Heart right ventricle (tissue), 16 donors: Measurements from ENCODE around the gene VPS41. TPM values are rescaled to one million over a fixed set of nuclear protein-coding genes. Genes with fewer than 3 reads are reported as not detected.

Experiments
- ATAC-seq, 8 donors: fragments of 200-7000 bp; cut with Tn5 transposase; one replicate each; pipeline ENCODE4 v1.9.1; 2020; ENCODE audit warnings: mild to moderate bottlenecking in 8 of 8, moderate library complexity in 8 of 8, moderate number of reproducible peaks in 1 of 8
- DNase-seq, 2 donors: peaks; one replicate each; pipeline ENCODE4 v3.0.0-alpha.2; 2020
- H3K27ac ChIP-seq, 10 donors: fragments of 200-600 bp; sonication (generic) in 2 of 10; one replicate each; pipeline versions ENCODE4 v1.5.0 to v1.8.0; 2020 to 2022; ENCODE audit warnings: mild to moderate bottlenecking in 3 of 10
- H3K27me3 ChIP-seq, 7 donors: fragments of 200-600 bp; one replicate each; pipeline ENCODE4 v1.8.0; 2021 to 2022; ENCODE audit warnings: mild to moderate bottlenecking in 2 of 7
- H3K36me3 ChIP-seq, 9 donors: fragments of 200-600 bp; sonication (generic) in 1 of 9; one replicate each; pipeline versions ENCODE4 v1.5.0 to v1.8.0; 2020 to 2022; ENCODE audit warnings: mild to moderate bottlenecking in 2 of 9
- H3K4me1 ChIP-seq, 9 donors: fragments of 200-600 bp; sonication (generic) in 1 of 9; one replicate each; pipeline versions ENCODE4 v1.5.0 to v1.8.0; 2020 to 2022; ENCODE audit warnings: mild to moderate bottlenecking in 4 of 9
- H3K4me3 ChIP-seq, 10 donors: fragments of 200-600 bp; sonication (generic) in 2 of 10; one replicate each; pipeline versions ENCODE4 v1.5.0 to v1.8.0; 2020 to 2022; ENCODE audit warnings: mild to moderate bottlenecking in 7 of 10, moderate library complexity in 2 of 10
- H3K9me3 ChIP-seq, 11 donors: fragments of 200-600 bp in 10 of 11; sonication (generic) in 2 of 11; one replicate each; pipeline versions ENCODE4 v1.5.0 to v1.8.0; 2013 to 2022; ENCODE audit warnings: mild to moderate bottlenecking in 2 of 11, control low read depth in 1 of 11, moderate library complexity in 1 of 11
- CTCF ChIP-seq, 9 donors: fragments of 200-600 bp; sonication (generic) in 2 of 9; IDR thresholded peaks; one replicate each; pipeline versions ENCODE4 v1.5.0 to v1.8.0; 2021 to 2022; ENCODE audit warnings: antibody characterized with exemption in 9 of 9, mild to moderate bottlenecking in 5 of 9, moderate library complexity in 1 of 9
- WGBS, 2 donors: extraction: QIAGEN DNeasy Blood & Tissue Kit; methylation state at CpG; one replicate each; pipeline ENCODE4 v1.1.7; 2013; ENCODE audit warnings: inconsistent platforms in 1 of 2; 5-methylcytosine and 5-hydroxymethylcytosine counted together
- intact Hi-C, 10 donors: fragments of 100-400 bp; cut with DNase I; formaldehyde crosslinking; loops; one replicate each; pipeline versions ENCODE4 v1.11.1 to v1.14.2; 2022
- polyA plus RNA-seq, 2 donors: library from polyadenylated mRNA; stranded (reverse); fragments of 200-250 nt; gene quantifications; one replicate each; pipeline ENCODE4 v1.2.3, GENCODE V29; 2013
- total RNA-seq, 10 donors: library from RNA; stranded (reverse); fragmentation: NEBNext Ultra II Directional in 3 of 10; extraction: Animal tissue kit (Norgen Biotek cat#: 25700) in 3 of 10; gene quantifications; one replicate each; pipeline versions ENCODE4 v1.2.1 to v1.2.4, GENCODE V29; 2021 to 2023
- donor health status: Arrhythmogenic right ventricular cardiomyopathy.
- donor health status: ischemic (EF 13 %, LVEDD 7.1; RV severe dilation, severe dysfunction).
- donor health status: healthy with polysubstance abuse.
- donor health status: DM: no; HTN: yes; CAD: no.
- donor health status: DM: no; HTN: no; CAD: no.
- donor health status: ischemic (EF 25% LVEDD 6.9; RV normal size, moderate dysfunction).
- donor health status: ischemic (EF 25% LVEDD 5.7; RV mildly dilated, moderate dysfunction).
- donor health status: healthy.
- donor health status: DM: yes; HTN: yes; CAD: no.
- donor health status: Ischemic cardiomyopathy.
- donor health status: ischemic (EF 35%, LVEDD 5.7; RV mildly dilated, moderate dysfunction).
- donor health status: nonischemic (EF 11% LVEDD 7.7; RV severe dilation, severe dysfunction).
- donor health status: DM: yes; HTN: yes; CAD: no.
- donor health status: PGD.
- donor health status: ischemic (EF 29% LVEDD 5.4; RV normal size, mild dysfunction).
- donor health status: nonischemic (EF 23%, LVEDD 6.1; RV moderate dilation, normal function).

The VPS41 gene
- total and polyA plus RNA-seq, 12 donors: 7.1 to 60.7 (median 48.0) TPM

DNA sequence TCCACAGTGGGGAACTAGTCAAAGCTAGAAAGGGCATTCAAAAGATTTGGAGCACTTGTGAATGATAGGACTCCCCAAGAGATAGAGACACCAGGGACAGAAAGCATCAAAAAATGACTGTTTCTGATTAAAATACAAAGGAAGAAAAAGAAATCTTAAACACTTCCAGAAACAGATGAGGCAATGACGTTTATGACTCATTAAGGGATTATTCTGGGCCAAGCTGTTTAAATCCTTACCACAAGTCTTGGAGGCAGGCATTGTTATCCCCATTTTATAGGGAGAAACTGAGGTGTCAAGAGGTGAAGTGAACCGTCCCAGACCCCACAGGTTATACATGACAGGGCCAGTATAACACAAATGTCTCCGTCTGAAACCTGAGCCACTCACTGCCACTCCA lies 209.5 kb downstream of the VPS41 start:
- Histone ChIP-seq H3K4me3 (no peak overlapping the region), H3K9me3 (peaks cover 0 to 4% (median 0%) of the 10 kb centered on the region in 11 donors), H3K4me1 (peaks cover 0 to 4% (median 0%) of the 10 kb centered on the region in 9 donors), H3K36me3 (no peaks in the 10 kb centered on the region), H3K27ac (no peak overlapping the region), H3K27me3 (peaks cover 0 to 8% (median 0%) of the 10 kb centered on the region in 7 donors)
- no peak for DNase-seq
- WGBS, 2 donors: 61 to 69% methylated on average over 3 of the region's 3 CpGs
- no peak for TF ChIP-seq CTCF (IDR thresholded peaks at IDR 0.05)
- intact Hi-C loops: no loop called here
- ATAC-seq: no peak

- no peak overlapping the region for H3K4me3 ChIP-seq
- H3K36me3 ChIP-seq: no peaks in the 10 kb centered on the region
- DNase-seq (no peak), ATAC-seq (no peak)
- H3K9me3 ChIP-seq: peaks cover 0 to 4% (median 0%) of the 10 kb centered on the region in 11 donors
- WGBS, 2 donors: 58 to 80% methylated on average over 3 of the region's 3 CpGs
- no peak for TF ChIP-seq CTCF (IDR thresholded peaks at IDR 0.05)
- intact Hi-C loops: no loop called here
- no peaks in the 10 kb centered on the region for H3K4me1 ChIP-seq
- H3K27me3 ChIP-seq: no peaks in the 10 kb centered on the region
- no peak overlapping the region for H3K27ac ChIP-seq
Observed at GRCh38 chr7:38694326-38694725, 214.7 kb downstream of the VPS41 start.

- ATAC-seq (no peak), DNase-seq (no peak)
- Histone ChIP-seq H3K27ac (no peak overlapping the region), H3K4me1 (peaks cover 0 to 12% (median 9%) of the 10 kb centered on the region in 9 donors), H3K9me3 (no peaks in the 10 kb centered on the region), H3K36me3 (no peaks in the 10 kb centered on the region), H3K27me3 (no peaks in the 10 kb centered on the region), H3K4me3 (no peak overlapping the region)
- 80 to 85% methylated on average over 7 of the region's 7 CpGs for WGBS, 2 donors
- intact Hi-C loops: no loop called here
- no peak for TF ChIP-seq CTCF (IDR thresholded peaks at IDR 0.05)
Observed at GRCh38 chr7:38686888-38687287, 222.1 kb downstream of the VPS41 start.

- H3K36me3 ChIP-seq: no peaks in the 10 kb centered on the region
- ATAC-seq (no peak), DNase-seq (no peak)
- peaks cover 0 to 19% (median 11%) of the 10 kb centered on the region in 9 donors for H3K4me1 ChIP-seq
- no peak overlapping the region for H3K4me3 ChIP-seq
- H3K9me3 ChIP-seq: no peaks in the 10 kb centered on the region
- no peaks in the 10 kb centered on the region for H3K27me3 ChIP-seq
- TF ChIP-seq CTCF (IDR thresholded peaks at IDR 0.05): no peak
- intact Hi-C loops: no loop called here
- WGBS, 2 donors: 92 to 93% methylated on average over 21 of the region's 21 CpGs
- H3K27ac ChIP-seq: no peak overlapping the region
Observed at GRCh38 chr7:38685851-38686250, 223.1 kb downstream of the VPS41 start.
